GM11168 (cell line): ENCODE measurements around the gene HNRNPH1.

Experiments
- in situ Hi-C: fragments of 300-500 bp; cut with MboI; formaldehyde crosslinking; loops from one replicate; pipeline ENCODE4 v1.12.0; 2022; ENCODE audit warnings: low sequenced_read_pairs; ENCODE audit not compliant: unreplicated experiment

HNRNPH1 gene

DNA sequence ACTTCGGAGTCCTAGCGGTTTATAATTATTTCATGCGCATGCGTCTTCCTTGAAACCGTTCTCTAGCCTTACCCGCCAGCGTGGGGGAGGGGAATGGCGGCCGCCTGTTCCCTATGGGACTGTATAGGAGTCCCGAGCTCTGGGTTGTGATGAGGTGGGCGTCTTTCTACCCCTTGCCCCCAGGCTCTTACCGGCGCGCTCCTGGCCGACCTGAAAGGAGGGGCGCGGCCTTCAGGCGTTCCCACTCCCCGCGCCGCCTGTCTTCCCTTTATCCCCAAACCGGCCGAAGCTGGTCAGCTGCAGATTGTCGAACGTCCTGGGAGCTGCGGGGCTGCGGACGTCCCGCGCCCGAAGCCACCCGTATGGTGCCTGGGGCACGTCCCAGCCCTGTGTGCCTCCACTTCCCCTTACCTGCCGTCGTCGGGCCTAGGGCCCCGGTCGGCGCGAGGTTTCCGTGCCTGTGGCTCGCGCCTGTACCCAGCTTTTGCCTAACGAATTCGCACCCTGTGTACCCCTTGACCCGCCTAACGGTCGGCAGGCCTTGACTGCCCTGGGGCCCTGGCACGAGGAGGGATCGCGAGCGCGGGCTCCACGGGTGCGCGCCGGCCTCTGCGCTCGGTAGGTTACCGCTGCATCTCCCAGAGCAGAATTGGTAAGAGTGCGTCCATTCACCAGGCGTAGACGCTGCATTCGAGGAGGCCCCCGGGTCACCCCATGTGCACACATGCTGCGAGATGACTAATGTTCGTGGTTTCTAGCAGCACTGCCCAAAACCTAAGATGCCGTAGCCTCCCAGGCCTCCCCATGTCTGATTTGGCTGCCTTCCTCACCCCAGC, 653 bp upstream of the HNRNPH1 start:
- in situ Hi-C loops, result no loop called here

DNA sequence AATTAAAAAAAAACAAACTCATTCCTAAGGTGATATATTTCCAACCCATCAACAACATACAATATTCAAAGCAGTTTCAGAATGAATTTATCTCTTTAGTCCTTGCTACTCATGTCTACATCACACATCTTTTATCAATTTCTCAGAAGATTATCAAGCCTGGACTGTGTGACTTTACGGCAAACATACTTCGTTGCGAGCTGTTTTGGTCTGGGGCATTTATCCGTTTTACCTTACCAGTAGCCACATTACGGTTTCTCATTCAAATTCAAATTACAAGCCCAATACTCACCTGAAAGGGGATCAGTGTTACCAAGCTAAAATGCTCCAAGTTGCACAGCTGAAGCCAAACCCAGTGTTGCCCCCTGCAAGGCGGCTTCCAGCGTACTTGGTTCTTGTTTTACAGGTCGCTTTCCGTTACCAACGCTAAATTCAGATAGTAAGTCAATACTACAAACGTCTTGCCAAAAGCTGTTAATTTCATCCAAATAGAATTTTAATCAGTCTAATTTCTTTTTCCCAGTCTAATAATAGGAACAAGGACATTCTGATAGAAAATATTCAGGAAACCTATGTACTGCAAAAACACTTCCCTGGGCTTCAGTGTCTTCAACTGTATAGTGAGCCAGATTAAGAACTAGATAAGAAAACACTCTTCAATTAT, 1.8 kb downstream of the HNRNPH1 start:
- in situ Hi-C loops, result no loop called here

DNA sequence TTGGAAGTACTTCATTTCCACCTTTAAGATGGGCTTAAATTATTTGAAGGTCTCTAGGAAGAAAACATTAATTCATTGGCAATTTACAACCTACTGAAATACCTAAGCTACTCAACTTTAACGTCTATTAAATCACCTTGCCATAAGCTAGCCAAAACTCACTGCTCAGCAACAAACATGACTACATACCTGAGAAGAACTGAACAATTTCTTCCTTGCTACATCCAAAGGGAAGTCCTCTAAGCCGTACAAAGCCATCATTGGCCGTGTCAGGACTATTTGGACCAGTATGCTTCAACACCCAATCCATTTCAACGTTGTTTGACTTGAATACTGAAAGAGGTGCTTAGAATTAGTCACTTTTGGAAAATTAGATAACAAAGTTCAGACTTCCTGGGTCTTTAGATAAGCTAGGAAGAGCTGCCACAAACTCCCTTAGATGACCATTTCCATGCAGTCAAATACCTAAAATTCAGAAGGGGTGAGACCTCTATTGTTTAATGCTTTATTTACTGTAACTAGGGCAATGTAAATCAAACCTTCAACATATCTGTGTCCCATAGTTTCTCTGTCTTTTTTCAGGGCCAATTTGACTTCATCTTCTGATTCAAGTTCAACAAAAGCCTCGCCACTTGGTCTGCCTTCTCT, 2.6 kb downstream of the HNRNPH1 start:
- in situ Hi-C loops, result no loop called here

DNA sequence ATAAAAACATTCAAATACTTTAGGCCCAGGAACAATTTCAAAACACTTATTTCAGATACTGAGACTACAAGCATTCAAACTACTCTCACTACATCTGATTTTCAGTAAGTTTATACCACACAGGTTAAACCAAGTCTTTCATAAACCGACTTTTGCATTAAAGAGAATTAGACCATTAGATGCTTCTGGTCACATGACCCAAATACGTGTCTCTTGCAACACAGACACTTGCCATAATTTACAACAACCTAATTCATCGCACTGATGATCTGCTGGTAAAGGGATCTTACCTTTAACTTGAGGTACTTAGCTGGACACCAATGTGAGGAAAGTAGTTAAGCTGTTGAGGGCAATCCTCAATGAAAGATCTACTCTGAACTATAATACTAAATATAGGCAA, 3.2 kb downstream of the HNRNPH1 start:
- in situ Hi-C loops, result no loop called here

DNA sequence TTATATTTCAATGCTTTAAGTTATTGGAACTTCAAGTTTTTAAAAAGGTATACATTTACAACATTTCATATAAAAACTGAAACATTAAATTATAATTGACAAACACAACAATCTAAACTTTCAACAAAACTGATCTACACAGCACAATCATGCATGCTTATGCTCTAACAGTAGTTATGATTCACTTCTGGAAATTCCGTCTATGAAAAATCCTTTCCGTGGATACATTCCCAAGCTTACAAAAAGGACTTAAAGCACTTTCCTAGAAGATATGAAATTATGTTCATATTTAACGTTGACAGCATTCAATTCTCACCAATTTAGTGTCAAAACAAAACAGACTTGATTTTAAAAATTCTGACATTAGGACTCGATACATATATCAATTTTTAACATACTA, 3.7 kb downstream of the HNRNPH1 start:
- in situ Hi-C loops, result no loop called here

DNA sequence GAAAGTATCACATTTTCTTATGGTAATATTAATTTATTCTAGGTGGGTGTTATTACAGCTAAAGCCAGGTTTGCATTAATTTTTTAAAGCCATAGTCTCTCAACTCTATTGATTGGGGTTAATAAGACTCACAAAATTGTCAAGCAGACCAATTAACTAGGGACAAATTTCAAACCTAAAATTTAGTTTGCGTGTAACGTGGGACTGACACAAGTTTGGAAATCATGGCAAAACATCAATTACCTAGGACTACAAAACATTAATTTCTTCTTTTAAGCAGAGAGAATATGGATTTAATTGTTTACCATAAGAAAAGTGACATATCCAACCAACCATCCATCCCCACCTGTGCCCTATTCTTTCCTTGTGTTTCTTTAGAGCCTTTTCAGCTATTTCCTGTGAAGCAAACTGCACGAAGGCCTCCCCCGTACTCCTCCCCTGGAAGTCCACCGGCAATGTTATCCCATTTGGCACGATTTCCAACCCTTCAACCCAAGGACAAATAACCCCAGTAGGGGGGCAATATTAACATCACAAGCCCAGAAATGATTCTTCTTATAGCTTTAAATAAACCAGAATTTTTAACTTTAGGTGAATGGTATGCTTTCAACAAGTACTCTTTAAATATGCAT, 4.4 kb downstream of the HNRNPH1 start:
- in situ Hi-C loops, result no loop called here

DNA sequence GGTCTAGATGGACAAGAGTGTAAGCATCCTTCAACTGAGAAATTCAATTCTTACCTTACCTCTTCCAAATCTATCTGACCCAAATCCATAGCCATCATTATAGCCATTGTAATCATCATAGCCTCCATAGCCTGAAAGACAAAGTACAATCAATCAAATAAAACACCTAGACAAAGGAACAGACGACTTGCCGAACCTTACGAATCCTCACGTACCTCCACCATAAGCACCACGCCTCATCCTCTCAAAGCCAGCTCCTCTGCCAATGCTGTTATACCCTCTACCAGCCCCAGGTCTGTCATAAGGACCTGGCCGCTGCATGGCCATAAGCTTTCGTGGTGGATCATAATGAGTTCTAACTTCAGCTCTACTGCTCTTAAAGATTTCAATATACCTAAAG, 5.5 kb downstream of the HNRNPH1 start:
- in situ Hi-C loops, result no loop called here

DNA sequence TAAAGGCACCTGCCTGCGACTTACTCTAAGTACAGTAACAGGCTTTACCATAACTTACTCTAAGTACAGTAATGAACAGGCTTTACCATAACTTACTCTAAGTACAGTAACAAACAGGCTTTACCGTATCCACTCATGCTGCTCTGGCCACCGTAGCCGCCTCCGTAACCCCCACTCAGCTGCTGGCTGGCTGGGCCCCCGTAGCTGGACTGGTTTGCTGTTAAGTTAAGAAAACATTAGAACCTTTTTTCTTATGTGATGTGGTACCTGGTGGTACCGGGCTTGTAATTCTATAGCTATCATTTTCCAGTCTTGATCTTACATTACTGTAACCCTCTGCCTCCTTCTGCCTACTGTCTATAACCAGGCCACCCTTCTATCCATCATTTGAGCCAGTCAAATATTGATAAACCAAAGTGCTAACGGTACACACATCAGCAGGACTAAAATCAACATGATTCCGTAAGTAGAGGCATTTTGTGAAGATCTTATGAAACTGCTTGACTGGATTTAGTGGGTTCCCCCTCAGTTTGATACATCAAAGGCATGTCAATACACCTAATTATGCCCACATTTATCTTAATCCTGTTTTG, 7.4 kb downstream of the HNRNPH1 start:
- in situ Hi-C loops, result no loop called here

DNA sequence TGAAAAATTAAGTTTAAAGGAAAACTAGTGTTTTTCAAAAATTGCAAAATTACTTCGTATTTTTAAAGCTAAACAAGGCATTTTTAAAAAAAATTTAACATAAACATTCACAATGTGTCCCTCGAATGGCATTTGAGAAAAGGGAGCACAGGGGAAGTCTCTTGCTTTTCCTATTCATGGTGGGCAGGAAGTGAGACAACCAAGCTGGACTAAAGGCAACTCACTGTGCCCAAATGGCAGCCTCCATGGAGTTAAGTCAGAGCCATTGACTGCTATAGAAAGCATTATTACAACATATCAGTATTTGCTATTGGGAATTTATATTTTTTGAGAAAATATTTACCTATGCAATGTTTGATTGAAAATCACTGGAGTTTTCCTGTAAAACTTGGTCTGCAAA, 8.3 kb downstream of the HNRNPH1 start:
- in situ Hi-C loops, result no loop called here

DNA sequence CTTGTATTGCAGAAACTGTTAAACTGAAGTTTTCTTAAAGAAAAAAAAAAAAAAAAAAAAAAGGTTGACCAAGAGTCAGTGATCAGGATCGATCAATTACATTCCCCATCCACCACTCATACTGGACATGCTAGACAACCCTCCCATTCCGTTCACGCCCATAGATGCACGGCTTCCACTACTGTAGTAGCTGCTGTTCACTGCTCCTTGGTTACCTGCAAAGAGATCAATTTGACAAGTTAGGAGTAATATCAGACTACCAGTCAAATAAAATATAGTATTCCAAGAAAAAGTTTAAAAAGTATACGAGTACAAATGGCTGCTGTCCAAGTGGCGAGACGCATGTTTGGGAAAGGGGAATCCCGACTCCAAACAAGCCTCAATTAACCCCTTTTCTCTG, 8.7 kb downstream of the HNRNPH1 start:
- in situ Hi-C loops, result no loop called here

DNA sequence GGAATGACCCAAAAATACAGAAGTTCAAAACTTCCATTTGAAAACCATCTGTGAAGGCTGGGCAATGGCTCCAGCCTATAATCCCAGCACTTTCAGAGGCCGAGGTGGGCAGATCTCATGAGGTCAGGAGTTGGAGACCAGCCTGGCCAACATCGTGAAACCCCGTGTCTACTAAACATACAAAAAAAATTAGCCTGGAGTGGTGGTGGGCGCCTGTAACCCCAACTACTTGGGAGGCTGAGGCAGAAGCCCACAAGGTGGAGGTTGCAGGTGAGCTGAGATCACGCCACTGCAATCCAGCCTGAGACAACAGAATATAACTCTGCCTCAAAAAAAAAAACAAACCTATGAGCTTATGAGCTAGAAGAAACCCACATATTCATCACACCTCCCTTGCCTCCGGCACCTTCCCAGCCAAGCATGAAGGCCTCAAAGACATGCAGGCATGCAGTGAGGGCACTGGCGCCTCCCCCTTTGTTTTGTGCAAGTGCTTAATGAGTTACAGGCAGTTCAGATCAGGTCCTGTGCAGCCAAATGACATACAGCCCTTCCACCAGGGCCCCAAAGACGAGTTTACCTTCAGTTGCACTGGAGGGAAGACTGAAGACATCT, 9.9 kb downstream of the HNRNPH1 start:
- in situ Hi-C loops, result no loop called here

DNA sequence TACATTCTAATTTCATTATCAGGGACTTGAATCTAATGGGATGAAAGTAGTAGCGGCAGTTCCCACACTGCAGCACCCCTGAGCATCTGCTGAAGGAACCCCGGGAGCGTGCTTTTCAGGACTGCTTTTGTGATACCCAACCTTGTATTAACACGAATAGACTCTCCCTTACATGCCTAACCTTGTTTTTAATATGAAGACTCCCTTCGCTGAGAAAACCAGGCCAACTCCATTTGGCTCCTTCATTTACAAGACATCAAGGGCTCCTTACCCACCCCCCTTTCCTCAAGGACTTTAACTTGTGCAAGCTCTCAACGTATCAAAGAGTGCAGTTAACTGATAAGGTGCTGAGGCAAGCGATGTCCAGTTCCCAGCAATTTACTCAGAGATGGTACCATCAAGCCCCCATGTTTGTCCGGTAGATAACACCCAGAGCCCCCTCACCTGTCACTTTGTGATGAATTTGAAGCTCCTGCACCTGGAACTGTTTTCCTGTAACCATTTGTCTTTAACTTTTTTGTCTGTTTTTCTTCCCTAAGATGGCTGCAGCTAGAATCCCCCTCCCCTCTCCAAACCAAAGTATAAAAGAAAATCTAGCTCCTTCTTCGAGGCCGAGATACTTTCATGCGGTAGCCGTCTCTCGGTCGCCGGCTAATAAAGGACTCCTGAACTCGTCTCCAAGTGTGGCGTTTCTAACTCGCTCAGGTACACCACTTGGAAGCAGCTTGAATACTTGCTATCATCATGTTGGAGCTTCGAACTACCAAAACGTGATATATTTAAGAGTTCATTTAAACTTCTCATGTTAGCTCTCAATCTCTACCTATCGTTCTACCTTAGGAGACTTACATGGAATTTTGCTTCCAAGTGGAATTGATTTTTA, 10.7 kb downstream of the HNRNPH1 start:
- in situ Hi-C loops, result no loop called here

DNA sequence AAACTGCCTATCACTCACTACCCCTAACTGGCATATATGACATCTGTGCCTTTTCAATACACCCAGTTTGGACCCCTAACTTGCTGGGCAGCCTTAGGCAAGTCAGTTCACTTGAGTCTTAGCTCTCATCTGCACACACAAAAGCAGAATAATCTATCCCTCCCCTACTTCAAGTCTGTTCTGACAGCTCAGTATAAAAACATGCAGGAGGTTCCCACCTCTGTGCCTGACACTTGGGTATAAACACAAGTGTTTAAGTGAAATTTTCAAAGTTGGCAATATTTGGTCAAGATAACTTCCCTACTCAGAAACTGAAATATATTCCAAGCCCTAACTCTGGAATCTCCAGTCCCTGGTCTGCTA, 12.6 kb downstream of the HNRNPH1 start:
- in situ Hi-C loops, result no loop called here

DNA sequence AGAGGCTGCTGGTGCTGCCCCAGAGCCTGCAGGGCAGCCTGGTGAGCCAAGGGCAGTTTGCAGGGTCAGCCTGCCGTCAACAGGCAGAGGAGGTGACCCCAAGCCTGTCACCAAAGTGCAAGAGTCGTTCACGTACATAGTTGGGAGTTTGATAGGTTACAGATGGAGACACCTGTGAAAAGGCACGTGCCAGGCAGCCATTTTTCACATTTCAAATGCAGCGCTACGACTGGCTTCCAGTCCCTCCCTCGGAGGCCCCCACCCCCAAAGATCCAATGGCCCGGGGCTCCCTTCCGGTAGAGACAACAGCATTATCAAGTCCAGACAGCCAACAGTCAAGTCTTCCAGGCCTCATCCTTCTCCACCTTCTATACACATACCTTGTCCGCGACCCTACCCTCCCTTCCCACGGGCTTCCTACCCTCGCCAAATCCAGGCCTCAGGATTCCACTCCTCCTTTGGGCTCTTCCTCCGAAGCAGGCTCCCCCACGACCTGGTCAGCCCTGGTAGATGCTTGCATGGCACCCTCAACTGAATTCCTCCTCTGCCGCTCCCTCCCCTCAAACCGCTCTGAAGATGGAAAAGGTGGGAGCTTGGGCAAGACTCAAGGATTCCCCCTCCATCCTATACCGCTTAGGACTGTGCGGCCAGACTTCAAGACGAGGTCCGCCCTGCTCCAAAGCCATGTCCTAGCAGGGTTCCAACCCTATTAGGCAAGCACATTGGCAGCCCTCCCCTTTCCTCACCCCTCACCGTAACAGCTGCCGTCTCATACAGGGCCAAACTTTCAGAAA, 13.2 kb downstream of the HNRNPH1 start:
- in situ Hi-C loops, result no loop called here

DNA sequence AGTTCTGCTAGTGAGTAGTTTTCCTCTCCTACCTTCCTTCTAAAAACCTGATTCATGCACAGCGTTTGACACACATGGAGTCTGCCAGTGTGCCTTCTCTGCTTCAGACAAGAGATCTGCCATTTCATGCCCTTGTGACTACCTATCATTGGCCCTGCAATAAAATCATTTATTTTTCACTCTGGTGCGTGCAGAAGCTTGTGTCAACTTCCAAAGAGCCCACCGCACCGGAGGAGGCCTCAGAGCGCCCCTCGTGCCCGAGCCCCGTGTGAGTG, 13.7 kb downstream of the HNRNPH1 start:
- in situ Hi-C loops, result no loop called here

DNA sequence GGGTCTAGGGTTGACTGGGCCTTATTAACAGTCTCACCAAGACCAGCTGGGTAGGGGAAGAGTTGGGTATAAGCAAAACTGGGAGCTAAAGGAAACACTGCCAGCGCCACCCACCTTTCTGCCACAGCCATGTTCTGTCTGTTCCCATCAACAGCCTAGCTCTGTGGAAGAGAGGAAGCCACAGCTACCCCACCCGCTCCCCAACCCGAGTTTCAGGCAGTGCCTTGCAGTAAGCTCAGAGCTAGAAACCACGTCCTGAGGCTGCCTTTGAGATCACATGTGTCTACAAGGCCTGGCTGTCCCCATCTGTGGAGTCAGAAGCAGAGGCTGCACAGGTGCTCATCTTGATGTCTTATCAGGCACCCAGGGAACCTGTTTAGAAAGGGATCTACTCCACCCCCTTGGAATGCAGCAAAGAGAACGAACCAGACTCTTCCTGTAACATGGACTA, 15.3 kb downstream of the HNRNPH1 start:
- in situ Hi-C loops, result no loop called here

DNA sequence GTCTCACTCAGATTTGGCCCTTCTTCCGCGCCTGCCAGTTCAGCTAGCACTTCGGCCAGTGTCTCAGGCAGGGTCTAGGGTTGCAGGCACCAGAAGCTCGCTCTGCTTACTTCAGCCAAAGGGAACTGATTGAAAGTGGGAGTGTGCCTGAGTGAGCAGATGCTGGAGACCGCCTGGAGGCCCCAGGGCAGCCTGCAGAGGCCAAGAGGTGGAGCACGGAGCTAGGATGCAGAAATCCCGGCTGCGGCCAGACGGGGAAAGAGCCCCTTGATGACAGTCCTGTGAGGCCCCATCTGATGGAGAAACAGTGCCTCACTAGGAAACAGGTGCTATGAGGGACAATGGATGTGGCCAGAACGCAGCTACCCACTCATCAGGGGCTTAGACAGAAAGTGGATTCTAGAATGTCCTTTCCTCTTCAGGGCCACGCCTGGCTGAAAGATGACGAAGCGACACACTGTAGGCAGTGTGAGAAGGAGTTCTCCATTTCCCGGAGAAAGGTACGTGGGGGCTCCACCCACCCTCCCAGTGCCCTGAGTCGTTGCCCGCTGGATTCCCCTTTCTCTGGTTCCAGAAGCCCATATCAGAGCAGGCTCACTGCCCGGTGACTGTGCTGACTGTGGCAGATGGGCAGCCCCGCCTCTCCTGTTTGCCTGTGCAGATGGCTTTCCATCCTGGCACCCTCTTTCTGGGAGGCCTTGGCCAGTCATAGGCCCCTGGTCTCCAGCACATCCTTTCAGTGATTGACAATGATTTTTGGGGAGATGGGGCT, 16.1 kb downstream of the HNRNPH1 start:
- in situ Hi-C loops, result no loop called here

DNA sequence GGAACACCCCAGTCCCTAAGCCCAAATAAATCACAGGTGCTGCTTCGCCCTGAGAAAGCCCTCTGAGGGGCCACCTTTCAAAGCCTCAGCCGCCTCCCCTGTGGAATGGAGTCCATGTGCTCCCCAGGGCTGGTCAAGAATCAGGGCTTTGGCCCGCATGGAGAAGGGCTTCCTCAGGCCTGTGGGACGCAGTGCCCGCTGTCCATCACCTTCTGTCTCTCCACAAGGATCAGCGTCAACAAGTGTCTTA, 16.6 kb downstream of the HNRNPH1 start:
- in situ Hi-C loops, result no loop called here
